Ishikawa (cell line): Measurements from ENCODE around the gene RHOU.

Experiments
- CEBPB ChIP-seq: IDR thresholded peaks from 2 replicates; pipeline ENCODE4 v1.6.1; 2012
- CREB1 ChIP-seq: IDR thresholded peaks from 2 replicates; pipeline ENCODE4 v1.6.1; 2012; ENCODE audit warnings: low read depth
- EGR1 ChIP-seq: IDR thresholded peaks from 2 replicates; pipeline ENCODE4 v1.6.1; 2012
- EP300 ChIP-seq: IDR thresholded peaks from 2 replicates; pipeline ENCODE4 v1.6.1; 2012; ENCODE audit warnings: borderline replicate concordance
- FOXM1 ChIP-seq: IDR thresholded peaks from 2 replicates; pipeline ENCODE4 v1.6.1; 2012; ENCODE audit warnings: low read depth, borderline replicate concordance
- NFIC ChIP-seq: IDR thresholded peaks from 2 replicates; pipeline ENCODE4 v1.6.1; 2012
- RAD21 ChIP-seq: IDR thresholded peaks from 2 replicates; pipeline ENCODE4 v1.6.1; 2012; ENCODE audit warnings: low read depth
- TAF1 ChIP-seq: IDR thresholded peaks from 2 replicates; pipeline ENCODE4 v1.6.1; 2012; ENCODE audit warnings: low read depth, mild to moderate bottlenecking
- TCF12 ChIP-seq: IDR thresholded peaks from 2 replicates; pipeline ENCODE4 v1.6.1; 2012; ENCODE audit warnings: low read depth
- TEAD4 ChIP-seq: IDR thresholded peaks from 2 replicates; pipeline ENCODE4 v1.6.1; 2012
- YY1 ChIP-seq: IDR thresholded peaks from 2 replicates; pipeline ENCODE4 v1.6.1; 2012; ENCODE audit warnings: low read depth
- ZBTB7A ChIP-seq: IDR thresholded peaks from 2 replicates; pipeline ENCODE4 v1.6.1; 2012; ENCODE audit warnings: low read depth
- TF ChIP-seq, protein P1 (sequence below): IDR thresholded peaks from 2 replicates; pipeline ENCODE4 v1.6.1; 2012; ENCODE audit warnings: low read depth, mild to moderate bottlenecking
- TF ChIP-seq, protein P2 (sequence below): IDR thresholded peaks from 2 replicates; pipeline ENCODE4 v1.6.1; 2012
- TF ChIP-seq, protein P3 (sequence below): IDR thresholded peaks from 2 replicates; pipeline ENCODE4 v1.6.1; 2012

Gene RHOU

DNA sequence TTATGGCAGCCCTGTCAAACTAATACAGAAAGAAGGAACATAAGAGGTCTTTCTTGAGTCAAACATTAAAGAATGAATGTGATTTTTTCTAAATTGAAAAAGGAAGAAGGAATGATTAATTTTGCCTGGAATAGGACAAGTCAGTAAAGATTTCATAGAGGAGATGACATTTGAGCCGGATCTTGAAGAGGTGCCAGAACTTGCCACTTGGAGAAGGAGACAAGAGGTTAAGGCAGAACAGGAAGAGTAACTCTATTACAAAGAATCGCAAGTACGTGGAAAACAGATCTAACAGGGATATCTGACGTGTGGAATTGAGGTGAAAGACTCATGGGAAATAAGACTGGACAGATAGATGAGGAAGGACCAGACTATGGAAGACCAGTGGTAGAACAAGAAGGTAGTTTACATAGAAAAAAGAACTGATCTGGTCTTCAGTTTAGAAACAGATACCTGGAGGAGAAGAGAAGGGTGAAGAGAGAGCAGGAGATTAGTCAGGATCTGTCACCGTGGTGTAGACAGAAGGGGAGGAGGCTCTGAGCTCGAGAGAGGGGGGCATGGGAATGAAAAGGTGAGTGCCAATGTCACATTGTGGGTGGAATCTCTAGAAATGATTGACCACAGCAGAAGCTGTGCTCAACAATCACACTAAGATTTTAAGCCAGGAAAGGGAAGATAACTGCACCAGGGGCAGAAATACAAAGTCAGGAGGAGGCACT lies 32.5 kb downstream of the RHOU start:
- TF ChIP-seq, protein P1, sequence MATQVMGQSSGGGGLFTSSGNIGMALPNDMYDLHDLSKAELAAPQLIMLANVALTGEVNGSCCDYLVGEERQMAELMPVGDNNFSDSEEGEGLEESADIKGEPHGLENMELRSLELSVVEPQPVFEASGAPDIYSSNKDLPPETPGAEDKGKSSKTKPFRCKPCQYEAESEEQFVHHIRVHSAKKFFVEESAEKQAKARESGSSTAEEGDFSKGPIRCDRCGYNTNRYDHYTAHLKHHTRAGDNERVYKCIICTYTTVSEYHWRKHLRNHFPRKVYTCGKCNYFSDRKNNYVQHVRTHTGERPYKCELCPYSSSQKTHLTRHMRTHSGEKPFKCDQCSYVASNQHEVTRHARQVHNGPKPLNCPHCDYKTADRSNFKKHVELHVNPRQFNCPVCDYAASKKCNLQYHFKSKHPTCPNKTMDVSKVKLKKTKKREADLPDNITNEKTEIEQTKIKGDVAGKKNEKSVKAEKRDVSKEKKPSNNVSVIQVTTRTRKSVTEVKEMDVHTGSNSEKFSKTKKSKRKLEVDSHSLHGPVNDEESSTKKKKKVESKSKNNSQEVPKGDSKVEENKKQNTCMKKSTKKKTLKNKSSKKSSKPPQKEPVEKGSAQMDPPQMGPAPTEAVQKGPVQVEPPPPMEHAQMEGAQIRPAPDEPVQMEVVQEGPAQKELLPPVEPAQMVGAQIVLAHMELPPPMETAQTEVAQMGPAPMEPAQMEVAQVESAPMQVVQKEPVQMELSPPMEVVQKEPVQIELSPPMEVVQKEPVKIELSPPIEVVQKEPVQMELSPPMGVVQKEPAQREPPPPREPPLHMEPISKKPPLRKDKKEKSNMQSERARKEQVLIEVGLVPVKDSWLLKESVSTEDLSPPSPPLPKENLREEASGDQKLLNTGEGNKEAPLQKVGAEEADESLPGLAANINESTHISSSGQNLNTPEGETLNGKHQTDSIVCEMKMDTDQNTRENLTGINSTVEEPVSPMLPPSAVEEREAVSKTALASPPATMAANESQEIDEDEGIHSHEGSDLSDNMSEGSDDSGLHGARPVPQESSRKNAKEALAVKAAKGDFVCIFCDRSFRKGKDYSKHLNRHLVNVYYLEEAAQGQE: no peak
- TF ChIP-seq, protein P2, sequence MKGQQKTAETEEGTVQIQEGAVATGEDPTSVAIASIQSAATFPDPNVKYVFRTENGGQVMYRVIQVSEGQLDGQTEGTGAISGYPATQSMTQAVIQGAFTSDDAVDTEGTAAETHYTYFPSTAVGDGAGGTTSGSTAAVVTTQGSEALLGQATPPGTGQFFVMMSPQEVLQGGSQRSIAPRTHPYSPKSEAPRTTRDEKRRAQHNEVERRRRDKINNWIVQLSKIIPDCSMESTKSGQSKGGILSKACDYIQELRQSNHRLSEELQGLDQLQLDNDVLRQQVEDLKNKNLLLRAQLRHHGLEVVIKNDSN: no peak

DNA sequence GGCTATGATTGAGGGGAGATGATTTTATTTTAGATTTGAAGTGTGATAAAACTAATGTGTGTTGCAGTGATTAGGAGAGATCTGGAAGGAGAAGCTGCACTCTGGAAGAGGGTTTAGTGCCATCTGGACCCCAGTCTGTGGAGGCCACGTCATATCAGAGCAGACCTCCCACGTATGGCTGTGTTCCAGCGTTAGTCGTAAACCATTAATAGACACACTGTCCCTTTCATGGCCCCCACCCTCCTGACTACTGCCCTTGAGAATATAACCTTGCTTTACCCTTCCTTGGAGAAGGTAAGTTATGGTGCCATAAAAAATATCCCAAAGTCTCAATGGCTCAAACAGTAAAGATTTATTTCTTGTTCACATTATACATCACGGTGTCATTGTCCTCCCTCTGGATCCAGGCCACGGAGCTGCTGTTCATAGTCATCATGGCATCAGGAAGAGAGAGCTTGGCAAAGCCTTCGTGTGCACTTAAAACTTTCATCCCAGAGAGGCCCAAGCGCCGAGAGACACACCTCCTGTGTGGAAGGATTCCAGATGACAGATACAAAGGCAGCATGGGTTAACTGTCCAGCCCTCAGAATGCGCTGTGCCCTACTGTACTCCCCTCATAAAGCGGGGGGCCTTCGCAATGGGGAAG lies 33.2 kb downstream of the RHOU start:
- TF ChIP-seq FOXM1 (no peak), RAD21 (no peak), EP300 (no peak), TCF12 (no peak), CREB1 (no peak), ZBTB7A (no peak), EGR1 (no peak), TEAD4 (no peak), CEBPB (no peak), YY1 (no peak), TAF1 (no peak), NFIC (no peak)
- TF ChIP-seq, protein P2: no peak
- TF ChIP-seq, protein P1: no peak
- TF ChIP-seq, protein P3, sequence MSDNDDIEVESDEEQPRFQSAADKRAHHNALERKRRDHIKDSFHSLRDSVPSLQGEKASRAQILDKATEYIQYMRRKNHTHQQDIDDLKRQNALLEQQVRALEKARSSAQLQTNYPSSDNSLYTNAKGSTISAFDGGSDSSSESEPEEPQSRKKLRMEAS: no peak

DNA sequence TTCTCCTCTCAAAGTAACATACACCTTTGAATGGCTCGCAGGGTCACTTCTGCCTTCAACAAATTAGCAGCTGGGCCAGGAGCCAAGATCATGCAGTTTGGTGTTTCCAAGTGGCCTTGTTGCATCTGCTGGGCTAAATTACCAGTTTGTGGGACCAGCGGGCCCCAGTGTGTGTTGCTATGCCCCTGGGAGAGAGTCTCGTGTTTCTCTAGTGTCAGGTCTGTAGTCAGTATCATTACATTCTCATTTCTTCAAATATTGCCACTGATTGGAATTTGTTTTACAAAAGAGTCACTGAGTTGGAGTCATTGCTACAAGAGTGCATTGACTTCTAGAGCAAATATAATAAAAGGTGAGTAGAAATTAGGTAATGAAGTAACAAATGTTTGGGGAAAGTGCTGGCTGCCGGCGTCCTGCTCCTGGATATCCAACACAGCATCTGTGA lies 35.5 kb downstream of the RHOU start:
- no peak for TF ChIP-seq YY1
- no peak for TF ChIP-seq RAD21
- TF ChIP-seq CREB1: no peak
- no peak for TF ChIP-seq EGR1
- no peak for TF ChIP-seq CEBPB
- TF ChIP-seq ZBTB7A: no peak
- TF ChIP-seq, protein P2: no peak
- TF ChIP-seq TAF1: no peak
- TF ChIP-seq, protein P3: no peak
- TF ChIP-seq FOXM1: no peak
- no peak for TF ChIP-seq TCF12
- no peak for TF ChIP-seq NFIC
- TF ChIP-seq, protein P1: no peak
- TF ChIP-seq TEAD4: no peak
- TF ChIP-seq EP300: no peak
